Neuronal stem cell (in vitro differentiated cells): ENCODE results near the gene FAM72C.
"Not testable (repeated sequence)": the region's sequence is repeated elsewhere in the genome, so short reads cannot be mapped to it uniquely, and the experiment has no call there.

Source experiments
- DNase-seq: peaks from one replicate; pipeline ENCODE4 v3.0.0-alpha.2; 2013; ENCODE audit warnings: low spot score
- H2AFZ ChIP-seq: one replicate; pipeline ENCODE4 v1.6.1; 2013; ENCODE audit warnings: mild to moderate bottlenecking, low read length, inconsistent platforms
- H2AK5ac ChIP-seq: 2 replicates; pipeline ENCODE4 v1.6.1; 2013; ENCODE audit warnings: low read depth, mild to moderate bottlenecking, inconsistent platforms, low read length, moderate library complexity, mixed read lengths
- H2BK120ac ChIP-seq: 2 replicates; pipeline ENCODE4 v1.6.1; 2013; ENCODE audit warnings: low read depth, mild to moderate bottlenecking, inconsistent platforms, low read length, moderate library complexity, mixed read lengths
- H2BK12ac ChIP-seq: one replicate; pipeline ENCODE4 v1.6.1; 2013; ENCODE audit warnings: low read length, inconsistent platforms
- H2BK15ac ChIP-seq: 2 replicates; pipeline ENCODE4 v1.6.1; 2013; ENCODE audit warnings: mild to moderate bottlenecking, low read length, inconsistent platforms, mixed read lengths
- H2BK5ac ChIP-seq: one replicate; pipeline ENCODE4 v1.6.1; 2013; ENCODE audit warnings: inconsistent platforms, mild to moderate bottlenecking, low read length, moderate library complexity
- H3K14ac ChIP-seq: one replicate; pipeline ENCODE4 v1.6.1; 2013; ENCODE audit warnings: low read length, inconsistent platforms
- H3K18ac ChIP-seq: 2 replicates; pipeline ENCODE4 v1.6.1; 2013; ENCODE audit warnings: low read length, inconsistent platforms
- H3K23ac ChIP-seq: 2 replicates; pipeline ENCODE4 v1.6.1; 2013; ENCODE audit warnings: low read depth, mild to moderate bottlenecking, mixed read lengths, low read length, inconsistent platforms; ENCODE audit not compliant: poor library complexity
- H3K27ac ChIP-seq: replicated peaks from 3 replicates; pipeline ENCODE4 v1.5.1; 2013; ENCODE audit warnings: low read length, inconsistent platforms
- H3K27me3 ChIP-seq, 3 experiments: 2 replicates each; pipeline ENCODE4 v1.6.1; 2013; ENCODE audit warnings: low read length in 3 of 3, mild to moderate bottlenecking in 2 of 3, inconsistent platforms in 1 of 3, low read depth in 1 of 3, mixed read lengths in 1 of 3, moderate library complexity in 1 of 3; ENCODE audit not compliant: control insufficient read depth in 3 of 3, insufficient read depth in 3 of 3
- H3K36me3 ChIP-seq, 2 donors: replicated peaks in 1 of 2; 2 replicates each; pipeline ENCODE4 v1.6.1; 2013; ENCODE audit warnings: low read length in 2 of 2; ENCODE audit not compliant: control insufficient read depth in 2 of 2, insufficient read depth in 2 of 2
- H3K4ac ChIP-seq: 2 replicates; pipeline ENCODE4 v1.6.1; 2013; ENCODE audit warnings: inconsistent platforms, mild to moderate bottlenecking, low read length, moderate library complexity
- H3K4me1 ChIP-seq, 2 donors: 1 replicate in 1 of 2; 2 replicates in 1 of 2; pipeline ENCODE4 v1.6.1; 2013; ENCODE audit warnings: low read length in 2 of 2, low read depth in 1 of 2; ENCODE audit not compliant: control insufficient read depth in 2 of 2, insufficient read depth in 1 of 2
- H3K4me2 ChIP-seq: one replicate; pipeline ENCODE4 v1.6.1; 2013; ENCODE audit warnings: mild to moderate bottlenecking, low read length, inconsistent platforms; ENCODE audit not compliant: insufficient read depth, poor library complexity, severe bottlenecking
- H3K4me3 ChIP-seq, 2 donors: 2 replicates each; pipeline ENCODE4 v1.5.1; 2013; ENCODE audit warnings: low read length in 2 of 2, mild to moderate bottlenecking in 2 of 2, inconsistent platforms in 1 of 2, moderate library complexity in 1 of 2
- H3K79me1 ChIP-seq: one replicate; pipeline ENCODE4 v1.6.1; 2013; ENCODE audit warnings: low read depth, mild to moderate bottlenecking, inconsistent platforms, low read length, moderate library complexity
- H3K9ac ChIP-seq: one replicate; pipeline ENCODE4 v1.6.1; 2013; ENCODE audit warnings: mild to moderate bottlenecking, low read depth, low read length, inconsistent platforms; ENCODE audit not compliant: poor library complexity
- H3K9me3 ChIP-seq, 2 donors: replicated peaks in 1 of 2; 2 replicates each; pipeline versions ENCODE3 to v1.6.1; 2013; ENCODE audit warnings: low read length in 2 of 2, mild to moderate bottlenecking in 2 of 2, inconsistent platforms in 1 of 2, low read depth in 1 of 2, mixed read lengths in 1 of 2, moderate library complexity in 1 of 2; ENCODE audit not compliant: control insufficient read depth in 2 of 2, insufficient read depth in 1 of 2
- H4K8ac ChIP-seq: one replicate; pipeline ENCODE4 v1.6.1; 2013; ENCODE audit warnings: low read depth, mild to moderate bottlenecking, inconsistent platforms, low read length, moderate library complexity
- H4K91ac ChIP-seq: one replicate; pipeline ENCODE4 v1.6.1; 2013; ENCODE audit warnings: low read length, low read depth, mild to moderate bottlenecking, inconsistent platforms; ENCODE audit not compliant: poor library complexity
- WGBS, 2 donors: extraction: QIAGEN DNeasy Blood & Tissue Kit; methylation state at CpG; one replicate each; pipeline ENCODE4 v1.1.7; 2013; ENCODE audit warnings: missing lambda C conversion rate in 2 of 2, mixed read lengths in 1 of 2; ENCODE audit not compliant: insufficient read length in 2 of 2, insufficient replicate concordance in 1 of 2; ENCODE audit errors: extremely low coverage in 2 of 2; 5-methylcytosine and 5-hydroxymethylcytosine counted together

The FAM72C gene

GRCh38 chr1:144001077-144001476, 29.3 kb upstream of the FAM72C start:
- not testable (repeated sequence) for H3K9ac ChIP-seq, H3K36me3 ChIP-seq, H3K27ac ChIP-seq, H3K4ac ChIP-seq, H2BK15ac ChIP-seq, H2BK5ac ChIP-seq, H3K18ac ChIP-seq, H3K9me3 ChIP-seq, H3K23ac ChIP-seq, H3K4me1 ChIP-seq, H4K8ac ChIP-seq, H3K14ac ChIP-seq, H3K4me3 ChIP-seq, H2BK120ac ChIP-seq, H2BK12ac ChIP-seq, H3K4me2 ChIP-seq, H2AK5ac ChIP-seq, H3K79me1 ChIP-seq, DNase-seq, H2AFZ ChIP-seq, H4K91ac ChIP-seq, H3K27me3 ChIP-seq
- WGBS, 2 donors: no CpG with 5 or more reads among the region's 8 CpGs

GRCh38 chr1:143996020-143996419, 24.2 kb upstream of the FAM72C start:
- H3K79me1 ChIP-seq, H2BK5ac ChIP-seq, H3K9me3 ChIP-seq, H3K4me3 ChIP-seq, H3K14ac ChIP-seq, H3K23ac ChIP-seq, H3K9ac ChIP-seq, H2BK120ac ChIP-seq, H4K8ac ChIP-seq, H3K27me3 ChIP-seq, H3K4me2 ChIP-seq, H3K4ac ChIP-seq, H3K27ac ChIP-seq, DNase-seq, H2AK5ac ChIP-seq, H2AFZ ChIP-seq, H3K18ac ChIP-seq, H4K91ac ChIP-seq, H3K4me1 ChIP-seq, H2BK12ac ChIP-seq, H2BK15ac ChIP-seq, H3K36me3 ChIP-seq: not testable (repeated sequence)
- no CpG with 5 or more reads among the region's 6 CpGs for WGBS, 2 donors

GRCh38 chr1:143993301-143993907, 21.6 kb upstream of the FAM72C start:
- H3K27ac ChIP-seq, H2BK120ac ChIP-seq, H3K9me3 ChIP-seq, H3K79me1 ChIP-seq, H3K4me2 ChIP-seq, DNase-seq, H4K8ac ChIP-seq, H3K4me1 ChIP-seq, H2AFZ ChIP-seq, H3K14ac ChIP-seq, H3K4ac ChIP-seq, H3K23ac ChIP-seq, H4K91ac ChIP-seq, H2BK15ac ChIP-seq, H2BK5ac ChIP-seq, H3K36me3 ChIP-seq, H3K18ac ChIP-seq, H2AK5ac ChIP-seq, H3K27me3 ChIP-seq, H2BK12ac ChIP-seq, H3K4me3 ChIP-seq, H3K9ac ChIP-seq: not testable (repeated sequence)
- no CpG with 5 or more reads among the region's 7 CpGs for WGBS, 2 donors

- not testable (repeated sequence) for H3K9me3 ChIP-seq, H2BK120ac ChIP-seq, H3K27me3 ChIP-seq, H3K14ac ChIP-seq, H3K4me2 ChIP-seq, H3K4me3 ChIP-seq, H2BK5ac ChIP-seq, H3K23ac ChIP-seq, H2AFZ ChIP-seq, H3K79me1 ChIP-seq, H3K18ac ChIP-seq, H2BK15ac ChIP-seq, H2BK12ac ChIP-seq, H3K27ac ChIP-seq, H3K4me1 ChIP-seq, H3K36me3 ChIP-seq, H3K4ac ChIP-seq, H2AK5ac ChIP-seq, H4K91ac ChIP-seq, H4K8ac ChIP-seq, DNase-seq, H3K9ac ChIP-seq
- WGBS, 2 donors: no CpG with 5 or more reads among the region's 4 CpGs
Observed at GRCh38 chr1:143990699-143991098, 18.9 kb upstream of the FAM72C start.
